Body of pancreas (tissue), 4 donors: Measurements from ENCODE around the gene SOX10.

Experiments
- POLR2A ChIP-seq, 3 donors: fragments of 450-650 bp; IDR thresholded peaks; one replicate each; pipeline ENCODE4 v1.6.1; 2016; ENCODE audit warnings: antibody characterized with exemption in 3 of 3, mild to moderate bottlenecking in 2 of 3
- TF ChIP-seq, protein P1 (sequence below), 7 experiments: fragments of 450-650 bp in 4 of 7; fragments of 200-600 bp in 3 of 7; sonication (generic) in 3 of 7; IDR thresholded peaks; one replicate each; pipeline ENCODE4 v1.5.1; 2016 to 2019; ENCODE audit warnings: antibody characterized with exemption in 7 of 7

DNA sequence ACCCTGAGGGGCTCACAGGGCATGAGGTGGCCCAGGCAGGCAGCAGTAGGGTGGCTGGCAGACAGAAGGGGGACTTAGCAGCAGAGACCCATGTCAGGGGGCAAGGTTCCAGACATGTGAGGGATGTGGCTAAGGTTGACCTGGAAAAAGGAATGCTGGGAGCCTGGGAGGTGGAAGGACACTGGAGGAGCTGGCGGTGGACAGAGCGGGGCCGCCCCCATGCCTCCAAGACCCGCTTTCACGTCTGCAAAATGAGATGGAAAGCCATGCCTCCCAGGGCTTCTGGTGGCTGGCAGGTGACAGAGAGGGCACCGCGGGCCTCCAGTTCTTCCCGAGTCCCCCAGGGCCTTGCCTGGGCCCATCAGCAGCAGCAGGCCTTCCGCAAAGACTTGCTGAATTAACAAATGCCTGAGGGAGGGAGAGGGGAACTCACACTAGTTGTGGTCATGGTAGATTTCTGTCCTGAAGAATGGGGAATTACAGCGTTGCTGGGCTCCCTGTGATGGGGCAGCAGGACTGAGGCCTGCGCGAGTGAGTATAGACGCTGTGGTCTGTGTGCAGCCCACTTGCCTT, 23.1 kb upstream of the SOX10 start:
- no peak for TF ChIP-seq POLR2A (IDR thresholded peaks at IDR 0.05)
- TF ChIP-seq, protein P1, sequence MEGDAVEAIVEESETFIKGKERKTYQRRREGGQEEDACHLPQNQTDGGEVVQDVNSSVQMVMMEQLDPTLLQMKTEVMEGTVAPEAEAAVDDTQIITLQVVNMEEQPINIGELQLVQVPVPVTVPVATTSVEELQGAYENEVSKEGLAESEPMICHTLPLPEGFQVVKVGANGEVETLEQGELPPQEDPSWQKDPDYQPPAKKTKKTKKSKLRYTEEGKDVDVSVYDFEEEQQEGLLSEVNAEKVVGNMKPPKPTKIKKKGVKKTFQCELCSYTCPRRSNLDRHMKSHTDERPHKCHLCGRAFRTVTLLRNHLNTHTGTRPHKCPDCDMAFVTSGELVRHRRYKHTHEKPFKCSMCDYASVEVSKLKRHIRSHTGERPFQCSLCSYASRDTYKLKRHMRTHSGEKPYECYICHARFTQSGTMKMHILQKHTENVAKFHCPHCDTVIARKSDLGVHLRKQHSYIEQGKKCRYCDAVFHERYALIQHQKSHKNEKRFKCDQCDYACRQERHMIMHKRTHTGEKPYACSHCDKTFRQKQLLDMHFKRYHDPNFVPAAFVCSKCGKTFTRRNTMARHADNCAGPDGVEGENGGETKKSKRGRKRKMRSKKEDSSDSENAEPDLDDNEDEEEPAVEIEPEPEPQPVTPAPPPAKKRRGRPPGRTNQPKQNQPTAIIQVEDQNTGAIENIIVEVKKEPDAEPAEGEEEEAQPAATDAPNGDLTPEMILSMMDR (IDR thresholded peaks at IDR 0.05), result no peak
